HUES64 (cell line): ENCODE data around the gene STX4. TPM values are rescaled to one million over a fixed set of nuclear protein-coding genes. Genes with fewer than 3 reads are reported as not detected.

ENCODE experiments used
- H3K27ac ChIP-seq: 2 replicates; pipeline ENCODE4 v1.7.0; 2013; ENCODE audit warnings: low read depth, low read length, inconsistent platforms
- H3K27me3 ChIP-seq: 2 replicates; pipeline ENCODE4 v1.6.1; 2013; ENCODE audit warnings: mild to moderate bottlenecking, low read length; ENCODE audit not compliant: insufficient read depth
- H3K36me3 ChIP-seq: 2 replicates; pipeline ENCODE4 v1.6.1; 2013; ENCODE audit warnings: mild to moderate bottlenecking, low read length; ENCODE audit not compliant: insufficient read depth
- H3K4me1 ChIP-seq: 2 replicates; pipeline ENCODE4 v1.6.1; 2013; ENCODE audit warnings: mild to moderate bottlenecking, low read length, moderate library complexity; ENCODE audit not compliant: insufficient read depth
- H3K4me3 ChIP-seq: 2 replicates; pipeline ENCODE4 v1.5.1; 2013; ENCODE audit warnings: mild to moderate bottlenecking, low read length, moderate library complexity
- H3K9ac ChIP-seq: 2 replicates; pipeline ENCODE4 v1.6.1; 2013; ENCODE audit warnings: mild to moderate bottlenecking, low read depth, low read length
- H3K9me3 ChIP-seq: 2 replicates; pipeline ENCODE4 v1.6.1; 2013; ENCODE audit warnings: low read depth, low read length; ENCODE audit not compliant: insufficient read depth
- WGBS: fragments of 150-250, 120-280 bp; methylation state at CpG from one replicate; pipeline ENCODE4 v1.1.7; 2013; ENCODE audit warnings: missing lambda C conversion rate; 5-methylcytosine and 5-hydroxymethylcytosine counted together
- polyA plus RNA-seq, 2 experiments: library from polyadenylated mRNA; stranded (reverse); fragments of 50-300 nt; gene quantifications; one replicate each; pipeline ENCODE4 v1.2.3, GENCODE V29; 2013

The STX4 gene, protein sequence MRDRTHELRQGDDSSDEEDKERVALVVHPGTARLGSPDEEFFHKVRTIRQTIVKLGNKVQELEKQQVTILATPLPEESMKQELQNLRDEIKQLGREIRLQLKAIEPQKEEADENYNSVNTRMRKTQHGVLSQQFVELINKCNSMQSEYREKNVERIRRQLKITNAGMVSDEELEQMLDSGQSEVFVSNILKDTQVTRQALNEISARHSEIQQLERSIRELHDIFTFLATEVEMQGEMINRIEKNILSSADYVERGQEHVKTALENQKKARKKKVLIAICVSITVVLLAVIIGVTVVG
- 19.7 TPM for polyA plus RNA-seq (2013, experiment 1 of 2)
- polyA plus RNA-seq (2013, experiment 2 of 2) = 23.0 TPM

DNA sequence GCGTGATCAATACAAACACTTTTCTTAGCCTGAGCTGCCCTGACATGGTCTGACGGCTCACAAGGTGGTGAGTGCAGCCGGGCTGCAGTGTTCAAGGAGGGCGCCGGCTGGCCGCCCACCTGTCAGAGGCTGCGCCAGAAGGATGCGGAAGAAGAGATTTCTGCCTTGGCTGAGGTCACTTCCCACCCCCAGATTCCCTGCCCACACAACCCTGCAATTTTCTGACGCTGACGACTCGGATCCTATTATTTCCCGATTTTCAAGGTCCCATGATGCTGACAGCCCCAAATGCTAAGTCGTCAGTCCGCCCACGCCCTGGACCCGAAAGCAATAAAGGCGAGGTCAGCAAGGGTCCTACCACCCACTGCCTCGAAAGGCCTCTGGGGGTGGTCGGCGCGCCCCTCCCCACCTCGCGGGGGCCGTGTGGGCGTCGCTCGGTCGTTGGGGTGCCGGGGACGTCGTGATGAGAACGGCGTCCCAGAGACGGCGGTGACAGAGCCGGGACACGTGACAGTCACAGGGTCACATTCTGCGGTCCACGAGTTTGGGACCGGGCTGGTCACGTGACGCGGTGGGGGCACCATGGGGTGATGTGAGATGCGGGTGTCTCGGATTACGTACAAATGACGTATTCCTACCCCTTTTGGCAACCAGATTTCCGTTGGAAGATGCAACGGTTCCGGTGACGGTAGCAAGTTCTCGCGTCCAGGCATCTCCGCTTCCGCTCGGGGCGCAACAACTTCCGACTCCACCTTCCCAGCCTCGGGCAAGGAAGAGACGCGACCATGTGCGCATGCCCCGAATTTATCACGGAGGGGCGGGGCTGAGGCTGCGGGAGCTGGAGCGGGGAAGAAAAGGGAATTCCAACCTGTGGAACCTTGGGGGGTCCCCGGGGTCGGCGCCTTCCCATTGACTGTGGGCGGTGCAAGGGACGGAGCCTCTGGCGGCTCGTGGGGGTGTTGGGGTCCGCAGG, at the start of gene STX4:
STX4 (plus strand) TSS at position 823 of the 973 bp plus-strand sequence. CDS start 248 bp downstream, outside the sequence.
- WGBS = 2% methylated on average over 75 of the region's 75 CpGs
- H3K27me3 ChIP-seq = no peaks in the 10 kb centered on the region
- H3K9me3 ChIP-seq = no peaks in the 10 kb centered on the region
- peak within 1 kb of the TSS; percentile 37 for H3K9ac ChIP-seq
- peak within 1 kb of the TSS; percentile 95 for H3K4me3 ChIP-seq
- no peaks in the 10 kb centered on the region for H3K4me1 ChIP-seq
- peak within 1 kb of the TSS; percentile 24; the same call in 1 of the 2 replicates for H3K27ac ChIP-seq
- H3K36me3 ChIP-seq = no peaks in the 10 kb centered on the region

- Histone ChIP-seq H3K27me3 (no peaks in the 10 kb centered on the region), H3K4me1 (no peaks in the 10 kb centered on the region), H3K4me3 (no peak overlapping the region), H3K9ac (no peak overlapping the region), H3K27ac (no peak overlapping the region), H3K36me3 (peaks cover 43% of the 10 kb centered on the region), H3K9me3 (no peaks in the 10 kb centered on the region)
- 93% methylated on average over 14 of the region's 14 CpGs for WGBS
Observed at GRCh38 chr16:30983898-30984610, 49.3 kb upstream of the STX4 start.

GRCh38 chr16:30984669-30985400, 48.5 kb upstream of the STX4 start, which contains the start of gene HSD3B7:
TSS of gene HSD3B7 (plus strand) at chr16:30985207. CDS start at chr16:30985659, 452 bp downstream.
- WGBS = 38% methylated on average over 24 of the region's 24 CpGs
- Histone ChIP-seq H3K27me3 (no peaks in the 10 kb centered on the region), H3K36me3 (peaks cover 40% of the 10 kb centered on the region), H3K4me3 (peak within 1 kb of the TSS; percentile 51), H3K9ac (peak within 1 kb of the TSS; percentile 60; the same call in 1 of the 2 replicates), H3K9me3 (no peaks in the 10 kb centered on the region), H3K4me1 (no peaks in the 10 kb centered on the region), H3K27ac (no peak within 1 kb of the TSS)

- Histone ChIP-seq H3K27ac (no peak overlapping the region), H3K4me3 (peak overlapping the region; percentile 51), H3K9me3 (no peaks in the 10 kb centered on the region), H3K27me3 (no peaks in the 10 kb centered on the region), H3K4me1 (no peaks in the 10 kb centered on the region), H3K9ac (peak overlapping the region; percentile 60; the same call in 1 of the 2 replicates), H3K36me3 (peaks cover 33% of the 10 kb centered on the region)
- 84% methylated on average over 19 of the region's 20 CpGs for WGBS
Observed at GRCh38 chr16:30985401-30986128, 47.8 kb upstream of the STX4 start.

DNA sequence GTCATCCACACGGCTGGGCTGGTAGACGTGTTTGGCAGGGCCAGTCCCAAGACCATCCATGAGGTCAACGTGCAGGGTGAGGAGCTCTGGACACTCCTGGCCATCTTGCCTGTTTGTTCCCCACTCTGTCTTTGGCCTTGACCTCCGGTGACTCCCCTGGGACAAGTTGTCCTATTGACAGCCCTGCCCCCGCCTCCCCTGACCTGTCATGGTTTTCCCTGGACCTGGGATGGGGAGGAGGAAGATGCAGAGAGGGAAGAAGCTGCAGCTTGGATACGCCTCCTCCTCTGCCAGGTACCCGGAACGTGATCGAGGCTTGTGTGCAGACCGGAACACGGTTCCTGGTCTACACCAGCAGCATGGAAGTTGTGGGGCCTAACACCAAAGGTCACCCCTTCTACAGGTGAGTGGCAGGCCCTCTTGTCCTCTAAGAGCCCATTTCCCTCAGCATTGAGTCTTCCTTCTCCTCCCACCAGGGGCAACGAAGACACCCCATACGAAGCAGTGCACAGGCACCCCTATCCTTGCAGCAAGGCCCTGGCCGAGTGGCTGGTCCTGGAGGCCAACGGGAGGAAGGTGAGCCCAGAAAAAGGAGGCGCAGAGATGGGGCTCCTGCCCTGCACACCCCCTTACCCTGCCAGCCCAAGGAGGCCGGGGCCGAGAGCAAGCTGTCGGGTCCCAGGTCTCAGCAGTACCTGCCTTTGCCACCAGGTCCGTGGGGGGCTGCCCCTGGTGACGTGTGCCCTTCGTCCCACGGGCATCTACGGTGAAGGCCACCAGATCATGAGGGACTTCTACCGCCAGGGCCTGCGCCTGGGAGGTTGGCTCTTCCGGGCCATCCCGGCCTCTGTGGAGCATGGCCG, 47.0 kb upstream of the STX4 start:
- no peak overlapping the region for H3K27ac ChIP-seq
- no peak overlapping the region for H3K9ac ChIP-seq
- no peak overlapping the region for H3K4me3 ChIP-seq

DNA sequence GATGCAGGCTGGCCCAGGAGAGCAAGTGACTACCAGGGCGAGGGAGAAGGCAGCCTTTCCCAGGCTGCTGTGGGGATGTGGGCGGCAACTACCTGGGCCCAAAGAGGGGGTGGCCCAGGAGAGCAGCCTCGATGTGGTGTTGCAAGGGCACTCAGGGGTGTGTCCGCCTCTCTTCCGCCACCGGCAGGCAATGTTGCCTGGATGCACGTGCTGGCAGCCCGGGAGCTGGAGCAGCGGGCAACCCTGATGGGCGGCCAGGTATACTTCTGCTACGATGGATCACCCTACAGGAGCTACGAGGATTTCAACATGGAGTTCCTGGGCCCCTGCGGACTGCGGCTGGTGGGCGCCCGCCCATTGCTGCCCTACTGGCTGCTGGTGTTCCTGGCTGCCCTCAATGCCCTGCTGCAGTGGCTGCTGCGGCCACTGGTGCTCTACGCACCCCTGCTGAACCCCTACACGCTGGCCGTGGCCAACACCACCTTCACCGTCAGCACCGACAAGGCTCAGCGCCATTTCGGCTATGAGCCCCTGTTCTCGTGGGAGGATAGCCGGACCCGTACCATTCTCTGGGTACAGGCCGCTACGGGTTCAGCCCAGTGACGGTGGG, 45.7 kb upstream of the STX4 start:
- Histone ChIP-seq H3K9ac (no peak overlapping the region), H3K4me1 (no peaks in the 10 kb centered on the region), H3K36me3 (peaks cover 16% of the 10 kb centered on the region), H3K9me3 (no peaks in the 10 kb centered on the region), H3K27ac (no peak overlapping the region), H3K4me3 (no peak overlapping the region), H3K27me3 (no peaks in the 10 kb centered on the region)
- WGBS = 94% methylated on average over 30 of the region's 30 CpGs

More for the DNA sequence above, 47.0 kb upstream of the STX4 start:
- H3K36me3 ChIP-seq = peaks cover 26% of the 10 kb centered on the region
- WGBS = 95% methylated on average over 29 of the region's 29 CpGs
- no peaks in the 10 kb centered on the region for H3K9me3 ChIP-seq
- H3K27me3 ChIP-seq = no peaks in the 10 kb centered on the region
- no peaks in the 10 kb centered on the region for H3K4me1 ChIP-seq

DNA sequence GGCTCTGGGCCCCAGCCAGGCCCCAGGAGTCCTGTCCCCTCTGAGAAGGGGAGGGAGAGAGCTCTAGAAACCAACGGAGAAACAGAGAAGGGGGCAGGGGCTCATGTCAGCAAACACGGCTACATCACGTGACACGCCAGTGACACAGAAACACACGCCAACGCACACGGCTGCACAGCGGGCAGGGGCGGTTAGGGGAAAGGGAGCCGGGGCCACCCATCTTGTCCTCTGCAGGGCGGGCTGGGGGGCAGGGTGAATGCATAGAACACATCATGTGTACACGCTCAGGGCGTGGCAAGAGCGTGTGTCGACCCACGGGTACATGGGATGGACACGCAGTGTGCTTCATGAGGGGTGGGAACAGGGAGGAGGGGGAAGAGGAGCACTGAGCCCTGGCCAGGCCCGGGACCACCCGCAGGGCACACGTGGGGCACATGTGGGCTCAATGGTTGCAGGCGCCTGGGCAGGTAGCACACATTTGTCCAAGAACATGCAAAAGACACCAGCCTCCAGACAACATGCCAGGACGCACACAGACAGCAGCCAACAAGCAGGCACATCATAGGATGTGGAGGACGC, 43.8 kb upstream of the STX4 start:
- no peak overlapping the region for H3K4me3 ChIP-seq
- H3K36me3 ChIP-seq = peaks cover 1% of the 10 kb centered on the region; the same call in 1 of the 2 replicates
- no peaks in the 10 kb centered on the region for H3K4me1 ChIP-seq
- H3K9me3 ChIP-seq = no peaks in the 10 kb centered on the region
- WGBS = 92% methylated on average over 23 of the region's 23 CpGs
- H3K27me3 ChIP-seq = no peaks in the 10 kb centered on the region
- no peak overlapping the region for H3K27ac ChIP-seq
- no peak overlapping the region for H3K9ac ChIP-seq

- H3K27ac ChIP-seq = no peak overlapping the region
- no peak overlapping the region for H3K4me3 ChIP-seq
- no peaks in the 10 kb centered on the region for H3K27me3 ChIP-seq
- H3K9ac ChIP-seq = no peak overlapping the region
- no peaks in the 10 kb centered on the region for H3K9me3 ChIP-seq
- no peaks in the 10 kb centered on the region for H3K4me1 ChIP-seq
- H3K36me3 ChIP-seq = no peaks in the 10 kb centered on the region
- 92% methylated on average over 10 of the region's 12 CpGs for WGBS
Observed at GRCh38 chr16:30990105-30990504, 43.3 kb upstream of the STX4 start.

DNA sequence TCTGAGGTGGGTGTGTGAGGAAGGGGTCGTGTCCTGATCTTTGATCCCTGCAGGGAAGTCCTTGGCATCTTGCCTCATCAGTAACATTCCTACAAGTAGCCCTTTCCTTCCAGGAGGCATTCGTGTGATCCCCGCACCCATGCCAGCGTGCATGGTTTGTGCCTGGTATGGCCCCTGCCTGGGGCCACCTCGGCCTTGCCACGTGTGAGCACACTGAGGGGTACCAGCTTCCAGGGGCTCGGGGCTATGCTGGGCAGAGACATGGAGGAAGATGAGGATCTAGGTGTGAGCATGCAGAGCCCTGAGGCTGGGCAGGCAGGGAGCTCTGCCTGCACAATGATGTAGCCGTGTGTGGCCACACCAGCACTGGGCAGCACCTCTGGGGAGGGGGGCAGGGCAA, 42.3 kb upstream of the STX4 start:
- Histone ChIP-seq H3K4me1 (0 out of 2 replicates have a peak, but pooled peaks cover under 1% of the 10 kb centered on the region), H3K4me3 (no peak overlapping the region), H3K9me3 (no peaks in the 10 kb centered on the region), H3K27ac (no peak overlapping the region), H3K27me3 (peaks cover 1% of the 10 kb centered on the region; the same call in 1 of the 2 replicates), H3K36me3 (no peaks in the 10 kb centered on the region), H3K9ac (no peak overlapping the region)
- WGBS = 79% methylated on average over 8 of the region's 8 CpGs
